Tibial nerve (tissue), 4 donors: ENCODE results near the gene C3orf52. TPM values are rescaled to one million over a fixed set of nuclear protein-coding genes. Genes with fewer than 3 reads are reported as not detected.

Experiments used
- DNase-seq, 2 donors: peaks; one replicate each; pipeline ENCODE4 v3.0.0-alpha.2; 2019; ENCODE audit warnings: low spot score in 2 of 2
- H3K27ac ChIP-seq, 4 donors: fragments of 200-600 bp; sonication (generic) in 3 of 4; one replicate each; pipeline ENCODE4 v1.5.1; 2017 to 2019; ENCODE audit warnings: mild to moderate bottlenecking in 1 of 4
- H3K27me3 ChIP-seq, 2 donors: fragments of 200-600 bp; sonication (generic) in 1 of 2; one replicate each; pipeline versions ENCODE4 v1.5.1 to v1.6.0; 2017 to 2019
- H3K36me3 ChIP-seq, 3 donors: fragments of 200-600 bp; sonication (generic); one replicate each; pipeline ENCODE4 v1.5.1; 2018 to 2019
- H3K4me1 ChIP-seq, 4 donors: fragments of 200-600 bp; sonication (generic) in 3 of 4; one replicate each; pipeline ENCODE4 v1.5.1; 2017 to 2019
- H3K4me3 ChIP-seq, 4 donors: fragments of 200-600 bp; sonication (generic) in 3 of 4; one replicate each; pipeline ENCODE4 v1.5.1; 2017 to 2019; ENCODE audit warnings: mild to moderate bottlenecking in 1 of 4, moderate library complexity in 1 of 4
- H3K9me3 ChIP-seq, 4 donors: fragments of 200-600 bp; sonication (generic) in 3 of 4; one replicate each; pipeline ENCODE4 v1.5.1; 2017 to 2019
- EP300 ChIP-seq, 2 donors: sonication (generic); formaldehyde crosslinking; IDR thresholded peaks; one replicate each; pipeline ENCODE4 v1.6.1; 2017; ENCODE audit warnings: antibody characterized with exemption in 2 of 2, mild to moderate bottlenecking in 1 of 2
- POLR2A ChIP-seq, 2 donors: fragments of 450-650 bp; IDR thresholded peaks; one replicate each; pipeline ENCODE4 v1.6.1; 2017; ENCODE audit warnings: antibody characterized with exemption in 2 of 2, mild to moderate bottlenecking in 2 of 2, moderate library complexity in 2 of 2
- WGBS, 2 donors: methylation state at CpG; one replicate each; pipeline ENCODE4 v1.1.5; 2018; 5-methylcytosine and 5-hydroxymethylcytosine counted together
- small RNA-seq: library from RNA; depleted of rRNA; stranded (forward); fragments of <200 nt; gene quantifications from one replicate; pipeline ENCODE3, GENCODE V24; 2016
- total RNA-seq, 4 donors: library from RNA; depleted of rRNA; stranded (reverse); fragments of >200 nt; gene quantifications; one replicate each; pipeline ENCODE4 v1.1.0, GENCODE V29; 2016
- TF ChIP-seq, protein P1 (sequence below), 5 experiments: fragments of 200-600 bp in 3 of 5; fragments of 450-650 bp in 2 of 5; sonication (generic) in 3 of 5; IDR thresholded peaks; one replicate each; pipeline ENCODE4 v1.5.1; 2016 to 2019; ENCODE audit warnings: antibody characterized with exemption in 5 of 5, mild to moderate bottlenecking in 3 of 5, moderate library complexity in 2 of 5

C3orf52 gene
- total RNA-seq, 4 donors from 2014 or later = 0.98 to 8.5 (median 5.6) TPM

DNA sequence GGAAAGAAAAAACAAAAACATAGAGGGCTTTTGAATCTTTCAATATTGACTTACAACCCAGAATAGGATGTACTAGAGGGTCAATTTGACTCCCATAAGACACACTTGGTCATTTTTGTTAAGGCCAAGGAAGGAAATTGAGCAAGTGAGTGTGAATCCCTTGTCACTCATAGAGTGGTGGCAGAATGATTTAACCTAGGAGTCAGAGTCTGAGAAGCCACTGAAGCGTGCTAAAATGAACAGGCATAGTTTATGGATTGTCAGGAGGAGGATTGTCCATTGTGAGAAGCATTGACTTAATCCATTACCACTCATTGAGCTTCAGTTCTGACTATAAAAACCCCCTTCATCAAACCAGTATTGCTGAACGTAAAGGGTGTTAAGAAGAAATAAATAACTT, 55.1 kb downstream of the C3orf52 start:
- Histone ChIP-seq H3K9me3 (peaks cover 0 to 15% (median 0%) of the 10 kb centered on the region in 4 donors), H3K27ac (no peak overlapping the region), H3K4me1 (peaks cover 0 to 16% (median 6%) of the 10 kb centered on the region in 4 donors), H3K36me3 (no peaks in the 10 kb centered on the region), H3K27me3 (no peaks in the 10 kb centered on the region), H3K4me3 (no peak overlapping the region)
- 54 to 79% methylated on average over 2 of the region's 2 CpGs for WGBS, 2 donors
- no peak for DNase-seq
- TF ChIP-seq POLR2A (IDR thresholded peaks at IDR 0.05) = no peak
- no peak for TF ChIP-seq EP300 (IDR thresholded peaks at IDR 0.05)

DNA sequence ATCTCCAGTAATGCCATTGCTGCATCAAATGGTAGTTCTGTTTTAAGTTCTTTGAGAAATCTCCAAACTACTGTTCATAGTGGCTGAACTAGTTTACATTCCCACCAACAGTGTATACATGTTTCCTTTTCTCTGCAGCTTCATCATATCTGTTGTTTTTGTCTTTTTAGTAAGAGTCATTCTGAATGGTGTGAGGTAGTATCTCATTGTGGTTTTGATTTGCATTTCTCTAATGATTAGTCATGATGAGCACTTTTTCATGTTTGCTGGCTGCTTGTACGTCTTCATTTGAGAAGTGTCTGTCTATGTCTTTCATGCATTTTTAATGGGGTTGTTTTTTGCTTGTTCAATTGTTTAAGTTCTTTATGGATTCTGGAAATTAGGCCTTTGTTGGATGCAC, 57.1 kb downstream of the C3orf52 start:
- 97 to 98% methylated on average over 1 of the region's 1 CpG for WGBS, 2 donors
- no peak for DNase-seq

DNA sequence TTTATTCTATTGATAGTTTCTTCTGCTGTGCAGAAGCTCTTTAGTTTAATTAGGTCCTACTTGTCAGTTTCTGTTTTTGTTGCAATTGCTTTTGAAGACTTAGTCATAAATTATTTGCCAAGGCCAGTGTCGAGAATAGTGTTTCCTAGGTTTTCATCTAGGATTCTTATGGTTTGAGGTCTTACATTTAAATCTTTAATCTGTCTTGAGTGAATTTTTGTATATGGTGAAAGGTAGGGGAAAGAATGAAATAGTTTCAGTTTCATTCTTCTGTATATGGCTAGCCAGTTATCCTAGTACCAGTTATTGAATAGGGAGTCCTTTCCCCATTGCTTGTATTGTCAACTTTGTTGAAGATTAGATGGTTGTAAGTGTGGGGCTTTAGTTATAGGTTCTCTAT, 57.5 kb downstream of the C3orf52 start:
- no peaks in the 10 kb centered on the region for H3K36me3 ChIP-seq
- H3K4me3 ChIP-seq = no peak overlapping the region
- no peak overlapping the region for H3K27ac ChIP-seq
- no peaks in the 10 kb centered on the region for H3K27me3 ChIP-seq
- TF ChIP-seq POLR2A (IDR thresholded peaks at IDR 0.05) (no peak), EP300 (IDR thresholded peaks at IDR 0.05) (no peak)
- TF ChIP-seq, protein P1, sequence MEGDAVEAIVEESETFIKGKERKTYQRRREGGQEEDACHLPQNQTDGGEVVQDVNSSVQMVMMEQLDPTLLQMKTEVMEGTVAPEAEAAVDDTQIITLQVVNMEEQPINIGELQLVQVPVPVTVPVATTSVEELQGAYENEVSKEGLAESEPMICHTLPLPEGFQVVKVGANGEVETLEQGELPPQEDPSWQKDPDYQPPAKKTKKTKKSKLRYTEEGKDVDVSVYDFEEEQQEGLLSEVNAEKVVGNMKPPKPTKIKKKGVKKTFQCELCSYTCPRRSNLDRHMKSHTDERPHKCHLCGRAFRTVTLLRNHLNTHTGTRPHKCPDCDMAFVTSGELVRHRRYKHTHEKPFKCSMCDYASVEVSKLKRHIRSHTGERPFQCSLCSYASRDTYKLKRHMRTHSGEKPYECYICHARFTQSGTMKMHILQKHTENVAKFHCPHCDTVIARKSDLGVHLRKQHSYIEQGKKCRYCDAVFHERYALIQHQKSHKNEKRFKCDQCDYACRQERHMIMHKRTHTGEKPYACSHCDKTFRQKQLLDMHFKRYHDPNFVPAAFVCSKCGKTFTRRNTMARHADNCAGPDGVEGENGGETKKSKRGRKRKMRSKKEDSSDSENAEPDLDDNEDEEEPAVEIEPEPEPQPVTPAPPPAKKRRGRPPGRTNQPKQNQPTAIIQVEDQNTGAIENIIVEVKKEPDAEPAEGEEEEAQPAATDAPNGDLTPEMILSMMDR (IDR thresholded peaks at IDR 0.05) = no peak
- H3K9me3 ChIP-seq = peaks cover 0 to 28% (median 0%) of the 10 kb centered on the region in 4 donors
- 83 to 93% methylated on average over 1 of the region's 1 CpG for WGBS, 2 donors
- DNase-seq = no peak
- H3K4me1 ChIP-seq = peaks cover 0 to under 1% (median 0%) of the 10 kb centered on the region in 4 donors

More for the DNA sequence above, 57.1 kb downstream of the C3orf52 start:
- Histone ChIP-seq H3K9me3 (peaks cover 0 to 24% (median 0%) of the 10 kb centered on the region in 4 donors), H3K27me3 (no peaks in the 10 kb centered on the region), H3K4me1 (peaks cover 0 to 5% (median 0%) of the 10 kb centered on the region in 4 donors), H3K36me3 (no peaks in the 10 kb centered on the region), H3K27ac (no peak overlapping the region), H3K4me3 (no peak overlapping the region)
- TF ChIP-seq, protein P1 (IDR thresholded peaks at IDR 0.05) = no peak
- TF ChIP-seq EP300 (IDR thresholded peaks at IDR 0.05) (no peak), POLR2A (IDR thresholded peaks at IDR 0.05) (no peak)

DNA sequence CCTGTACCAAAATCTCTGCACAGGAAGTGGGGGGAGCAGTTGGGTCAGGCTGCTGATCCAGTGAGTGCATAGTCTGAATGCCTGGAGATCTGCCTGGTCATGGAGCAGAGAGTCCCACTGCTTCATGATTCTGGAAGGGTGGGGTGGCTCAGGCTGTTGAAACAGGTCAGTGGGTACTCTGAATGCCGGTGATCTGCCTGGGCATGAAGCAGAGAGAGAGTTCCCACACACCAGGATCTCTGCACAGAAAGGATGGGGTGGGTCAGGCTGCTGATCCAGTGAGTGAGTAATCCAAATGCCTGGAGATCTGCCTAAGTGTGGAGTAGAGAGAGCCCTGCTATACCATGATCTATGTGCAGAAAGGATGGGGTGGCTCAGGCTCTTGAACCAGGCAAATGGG, 62.9 kb downstream of the C3orf52 start:
- H3K9me3 ChIP-seq = peaks cover 0 to 35% (median 0%) of the 10 kb centered on the region in 4 donors

DNA sequence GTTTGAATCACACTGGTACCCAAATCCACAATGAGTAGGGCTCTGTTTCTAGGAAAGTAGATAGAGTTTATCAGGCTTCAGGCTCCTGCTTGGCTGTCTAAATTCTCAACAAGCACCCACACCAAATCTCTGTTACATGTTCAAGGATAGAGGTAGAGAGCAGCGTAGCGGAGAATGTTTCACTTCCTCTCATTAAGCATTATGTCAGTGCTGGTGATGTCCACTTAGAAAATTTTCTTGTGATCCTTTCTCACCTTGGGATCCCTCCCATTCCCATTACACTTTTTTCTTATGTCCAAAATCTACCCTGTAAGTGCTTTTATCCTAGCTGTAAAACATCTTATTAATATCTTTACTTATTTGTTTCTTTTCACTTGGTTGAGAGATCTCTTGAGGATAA, 81.6 kb downstream of the C3orf52 start:
- Histone ChIP-seq H3K36me3 (no peaks in the 10 kb centered on the region), H3K4me1 (no peaks in the 10 kb centered on the region), H3K27me3 (no peaks in the 10 kb centered on the region), H3K9me3 (peaks cover 0 to 16% (median 0%) of the 10 kb centered on the region in 4 donors), H3K27ac (no peak overlapping the region), H3K4me3 (no peak overlapping the region)
- WGBS, 2 donors = 80 to 94% methylated on average over 2 of the region's 2 CpGs
- no peak for DNase-seq
- TF ChIP-seq POLR2A (IDR thresholded peaks at IDR 0.05) = no peak
- TF ChIP-seq, protein P1 (IDR thresholded peaks at IDR 0.05) = no peak
- no peak for TF ChIP-seq EP300 (IDR thresholded peaks at IDR 0.05)

More for the DNA sequence above, 62.9 kb downstream of the C3orf52 start:
- Histone ChIP-seq H3K27ac (no peak overlapping the region), H3K4me3 (no peak overlapping the region), H3K4me1 (no peaks in the 10 kb centered on the region), H3K36me3 (no peaks in the 10 kb centered on the region), H3K27me3 (no peaks in the 10 kb centered on the region)
- WGBS, 2 donors = 94 to 100% methylated on average over 1 of the region's 1 CpG
- TF ChIP-seq, protein P1 (IDR thresholded peaks at IDR 0.05) = no peak
- TF ChIP-seq POLR2A (IDR thresholded peaks at IDR 0.05) (no peak), EP300 (IDR thresholded peaks at IDR 0.05) (no peak)
- DNase-seq = no peak

Small RNA genes within 50 kb of the gene (small RNA-seq; reads per million reads assigned to genes)
- gene MIR567 = not detected

Other genes with a start within 250 kb of the C3orf52 start
- 100 to 1,000 TPM in 1 of 4 donors, 10 to 100 TPM in 3; 81.6 to 171 (median 88.2) TPM for gene PHLDB2, start 227.1 kb upstream of the C3orf52 start, total RNA-seq
- 10 to 100 TPM; 11.7 to 28.8 (median 19.4) TPM for gene ABHD10, start 107.4 kb upstream of the C3orf52 start, total RNA-seq
- 1 to 10 TPM in 1 of 4 donors, not detected in 3; 3.1 TPM for gene TAGLN3, start 87.5 kb upstream of the C3orf52 start, total RNA-seq
- not detected for gene TMPRSS7, start 51.7 kb upstream of the C3orf52 start, total RNA-seq
- gene GCSAM, start 46.9 kb downstream of the C3orf52 start, total RNA-seq = 1 to 10 TPM in 1 of 4 donors, under 1 TPM in 1, not detected in 2; under 0.01 to 2.0 TPM
- gene SLC9C1, start 207.8 kb downstream of the C3orf52 start, total RNA-seq = not detected
- 10 to 100 TPM in 2 of 4 donors, 1 to 10 TPM in 2; 4.5 to 12.6 (median 8.7) TPM for gene CD200, start 246.8 kb downstream of the C3orf52 start, total RNA-seq